Measurements from ENCODE around the gene SLC11A2.
"Not testable (repeated sequence)": the region's sequence is repeated elsewhere in the genome, so short reads cannot be mapped to it uniquely, and the experiment has no call there.

The SLC11A2 gene

DNA sequence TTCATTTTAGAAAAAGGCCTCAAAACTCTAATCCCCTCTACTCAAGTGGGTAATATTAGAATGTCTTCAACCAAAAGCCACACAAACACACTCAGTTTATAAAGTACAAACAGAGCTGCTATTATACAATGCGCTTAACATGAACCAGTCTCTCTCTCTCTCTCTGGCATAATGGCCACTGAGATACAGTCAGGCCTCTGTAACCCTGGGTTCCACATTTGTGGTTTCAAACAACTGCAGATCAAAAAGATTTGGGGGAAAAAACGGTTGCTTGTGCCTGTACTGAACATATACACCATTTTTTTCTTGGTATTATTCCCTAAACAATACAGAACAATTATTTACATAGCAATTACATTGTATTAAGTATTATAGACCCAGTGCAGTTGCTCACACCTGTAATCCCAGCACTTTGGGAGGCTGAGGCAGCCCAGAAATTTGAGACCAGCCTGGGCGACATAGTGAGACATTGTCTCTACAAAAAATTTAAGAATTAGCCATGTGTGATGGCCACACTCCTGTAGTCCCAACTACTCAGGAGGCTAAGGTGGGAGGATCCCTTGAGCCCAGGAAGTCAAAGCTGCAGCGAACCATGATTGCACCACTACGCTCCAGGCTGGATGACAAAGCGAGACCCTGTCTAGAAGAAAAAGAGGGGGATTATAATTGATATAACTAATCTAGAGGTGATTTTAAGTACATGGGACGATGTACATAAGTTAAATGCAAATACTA is 5.6 kb downstream of the SLC11A2 start:
- DNase-seq (ENCODE audit: low read depth, low spot score), result no peak
- in situ Hi-C loops (cut with HindIII; ENCODE audit: low sequenced_read_pairs), result no loop called here
- TF ChIP-seq CTCF (IDR thresholded peaks at IDR 0.05; ENCODE audit: low read depth, low read length), result no peak
- H3K4me3 ChIP-seq (ENCODE audit: low read depth, low read length), result no peak overlapping the region

GRCh38 chr12:51019927-51020326 is 6.3 kb downstream of the SLC11A2 start:
- no peak for TF ChIP-seq CTCF (IDR thresholded peaks at IDR 0.05; ENCODE audit: low read depth, low read length)
- no peak overlapping the region for H3K4me3 ChIP-seq (ENCODE audit: low read depth, low read length)
- in situ Hi-C loops (cut with HindIII; ENCODE audit: low sequenced_read_pairs), result no loop called here
- no peak for DNase-seq (ENCODE audit: low read depth, low spot score)

GRCh38 chr12:51018956-51019355 is 7.2 kb downstream of the SLC11A2 start:
- no peak for DNase-seq (ENCODE audit: low read depth, low spot score)
- in situ Hi-C loops (cut with HindIII; ENCODE audit: low sequenced_read_pairs), result no loop called here
- TF ChIP-seq CTCF (IDR thresholded peaks at IDR 0.05; ENCODE audit: low read depth, low read length), result no peak

DNA sequence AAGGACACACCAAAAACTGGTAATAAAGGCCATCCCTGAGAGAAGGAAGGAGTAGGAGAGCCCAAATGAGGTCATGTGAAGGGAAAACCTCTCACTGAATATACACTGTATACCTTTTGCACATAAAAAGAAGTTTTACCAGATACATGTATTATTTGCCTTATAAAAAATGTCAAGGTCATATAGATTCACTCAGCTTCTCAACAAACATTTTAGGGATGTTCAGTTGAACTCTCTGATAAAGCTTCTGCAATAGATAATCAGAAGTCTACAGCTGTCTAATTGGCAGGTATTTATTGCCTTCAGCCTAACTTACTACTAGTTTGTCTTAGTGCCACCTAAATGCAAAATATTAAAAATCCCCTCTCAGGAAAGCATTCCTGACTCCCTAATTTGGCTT is 8.7 kb downstream of the SLC11A2 start:
- no peak overlapping the region for H3K4me3 ChIP-seq (ENCODE audit: low read depth, low read length)
- in situ Hi-C loops (cut with HindIII; ENCODE audit: low sequenced_read_pairs), result no loop called here
- no peak for TF ChIP-seq CTCF (IDR thresholded peaks at IDR 0.05; ENCODE audit: low read depth, low read length)
- DNase-seq (ENCODE audit: low read depth, low spot score), result no peak

More at GRCh38 chr12:51018956-51019355, 7.2 kb downstream of the SLC11A2 start:
- H3K4me3 ChIP-seq (ENCODE audit: low read depth, low read length), result no peak overlapping the region

- DNase-seq (ENCODE audit: low read depth, low spot score); H3K4me3 ChIP-seq (ENCODE audit: low read depth, low read length); in situ Hi-C loops (cut with HindIII; ENCODE audit: low sequenced_read_pairs): not testable (repeated sequence)
These were observed 11.7 kb downstream of the SLC11A2 start for GRCh38 chr12:51014467-51014866.

GRCh38 chr12:51013441-51013840 is 12.7 kb downstream of the SLC11A2 start:
- in situ Hi-C loops (cut with HindIII; ENCODE audit: low sequenced_read_pairs), result no loop called here
- no peak for TF ChIP-seq CTCF (IDR thresholded peaks at IDR 0.05; ENCODE audit: low read depth, low read length)
- DNase-seq (ENCODE audit: low read depth, low spot score), result no peak
- no peak overlapping the region for H3K4me3 ChIP-seq (ENCODE audit: low read depth, low read length)

- TF ChIP-seq CTCF (IDR thresholded peaks at IDR 0.05; ENCODE audit: low read depth, low read length), result no peak
- in situ Hi-C loops (cut with HindIII; ENCODE audit: low sequenced_read_pairs), result no loop called here
- DNase-seq (ENCODE audit: low read depth, low spot score), result no peak
- H3K4me3 ChIP-seq (ENCODE audit: low read depth, low read length), result no peak overlapping the region
These were observed 13.5 kb downstream of the SLC11A2 start for GRCh38 chr12:51012570-51013236.
